Measurements from ENCODE around the gene COMT. TPM values are rescaled to one million over a fixed set of nuclear protein-coding genes. Genes with fewer than 3 reads are reported as not detected.

COMT gene
- total and polyA plus RNA-seq, 2 experiments from 2014 or later: 29.6 to 29.8 TPM

- Mint-ChIP-seq H3K27me3 (ENCODE audit: insufficient read depth, low read depth, poor library complexity) (peaks cover 8% of the 10 kb centered on the region), H3K36me3 (ENCODE audit: low read depth) (no peaks in the 10 kb centered on the region), H3K4me1 (peaks cover 26% of the 10 kb centered on the region), H3K9me3 (no peaks in the 10 kb centered on the region; the same call in 2 of the 3 replicates), H3K4me3 (no peak overlapping the region; the same call in 2 of the 3 replicates), H3K27ac (no peak overlapping the region)
- Histone ChIP-seq H3K27me3 (ENCODE audit: insufficient read depth) (no peaks in the 10 kb centered on the region), H3K4me1 (ENCODE audit: insufficient read depth) (peaks cover 14% of the 10 kb centered on the region), H3K27ac (ENCODE audit: low read depth) (no peak overlapping the region), H3K4me2 (no peak overlapping the region), H3K9me2 (ENCODE audit: insufficient read depth) (no peaks in the 10 kb centered on the region), H3K4me3 (no peak overlapping the region), H3K36me3 (ENCODE audit: insufficient read depth) (no peaks in the 10 kb centered on the region), H3F3A (replicated peaks; ENCODE audit: low read depth) (peaks cover 4% of the 10 kb centered on the region; the same call in 1 of the 2 replicates), H4K20me1 (replicated peaks; ENCODE audit: insufficient read depth) (no peaks in the 10 kb centered on the region), H3K79me2 (replicated peaks; ENCODE audit: insufficient read depth) (no peaks in the 10 kb centered on the region), H2AFZ (no peak overlapping the region)
- ATAC-seq: no peak
- TF ChIP-seq JUNB (IDR thresholded peaks at IDR 0.05; ENCODE audit: unreplicated experiment): no peak
- no peak for TF ChIP-seq EZH2phosphoT487 (IDR thresholded peaks at IDR 0.05; ENCODE audit: unreplicated experiment)
- TF ChIP-seq EZH2 (IDR thresholded peaks at IDR 0.05; ENCODE audit: low read depth, unreplicated experiment): no peak
- no peak for TF ChIP-seq ZNF331 (CRISPR knock-in tag; IDR thresholded peaks at IDR 0.05; ENCODE audit: low read depth)
- no peak for TF ChIP-seq CREB1 (CRISPR knock-in tag; IDR thresholded peaks at IDR 0.05; ENCODE audit: low read depth)
- no peak for TF ChIP-seq ZNF462 (CRISPR knock-in tag; IDR thresholded peaks at IDR 0.05)
- no peak for TF ChIP-seq ZNF114 (CRISPR knock-in tag; IDR thresholded peaks at IDR 0.05)
- DNase-seq (ENCODE audit: low spot score): no peak
Observed at GRCh38 chr22:19960491-19961200, 19.1 kb downstream of the COMT start.

All from GM23338 (cell line).